Ascending aorta (tissue), 2 donors: Measurements from ENCODE around the gene SLC6A11. TPM values are rescaled to one million over a fixed set of nuclear protein-coding genes. Genes with fewer than 3 reads are reported as not detected.

ENCODE experiments used
- DNase-seq, 2 donors: peaks; one replicate each; pipeline ENCODE4 v3.0.0-alpha.2; 2019; ENCODE audit warnings: low spot score in 2 of 2
- H3K27ac ChIP-seq, 2 donors: fragments of 200-600 bp; sonication (generic); one replicate each; pipeline ENCODE4 v1.5.1; 2016 to 2017; ENCODE audit warnings: mild to moderate bottlenecking in 1 of 2
- H3K27me3 ChIP-seq: fragments of 200-600 bp; sonication (generic); one replicate; pipeline ENCODE4 v1.5.1; 2017
- H3K36me3 ChIP-seq, 2 donors: fragments of 200-600 bp; sonication (generic); one replicate each; pipeline ENCODE4 v1.5.1; 2016
- H3K4me1 ChIP-seq, 2 donors: fragments of 200-600 bp; sonication (generic); one replicate each; pipeline ENCODE4 v1.5.1; 2016 to 2017; ENCODE audit warnings: mild to moderate bottlenecking in 1 of 2
- H3K4me3 ChIP-seq, 2 donors: fragments of 200-600 bp; sonication (generic); one replicate each; pipeline ENCODE4 v1.5.1; 2016 to 2017; ENCODE audit warnings: mild to moderate bottlenecking in 1 of 2
- H3K9me3 ChIP-seq, 2 donors: fragments of 200-600 bp; sonication (generic); one replicate each; pipeline ENCODE4 v1.5.1; 2016
- CTCF ChIP-seq, 3 experiments: fragments of 200-600 bp in 2 of 3; fragments of 450-650 bp in 1 of 3; sonication (generic) in 2 of 3; IDR thresholded peaks; one replicate each; pipeline ENCODE4 v1.5.1; 2016 to 2019; ENCODE audit warnings: antibody characterized with exemption in 3 of 3, mild to moderate bottlenecking in 1 of 3, moderate library complexity in 1 of 3
- intact Hi-C: fragments of 100-400 bp; cut with DNase I; formaldehyde crosslinking; loops from one replicate; pipeline ENCODE4 v1.15.1; 2023
- total RNA-seq: library from RNA; depleted of rRNA; stranded (reverse); fragments of >200 nt; gene quantifications from one replicate; pipeline ENCODE4 v1.1.0, GENCODE V29; 2016

Gene SLC6A11
- total RNA-seq, 1 donor from 2014 or later: not detected

- DNase-seq: peak in 1 of 2 donors; percentile 8
- Histone ChIP-seq H3K27me3 (no peaks in the 10 kb centered on the region), H3K9me3 (peaks cover 0 to 3% of the 10 kb centered on the region in 2 donors), H3K36me3 (no peaks in the 10 kb centered on the region), H3K4me1 (no peaks in the 10 kb centered on the region), H3K4me3 (no peak overlapping the region), H3K27ac (no peak overlapping the region)
- intact Hi-C loops: no loop called here
- no peak for TF ChIP-seq CTCF (IDR thresholded peaks at IDR 0.05)
Observed at GRCh38 chr3:10918011-10918410, 102.0 kb downstream of the SLC6A11 start.

GRCh38 chr3:10919636-10920035 is 103.6 kb downstream of the SLC6A11 start:
- no peak for DNase-seq
- H3K27ac ChIP-seq: no peak overlapping the region
- no peak for TF ChIP-seq CTCF (IDR thresholded peaks at IDR 0.05)
- H3K4me3 ChIP-seq: no peak overlapping the region
- intact Hi-C loops: no loop called here
- H3K36me3 ChIP-seq: no peaks in the 10 kb centered on the region
- H3K27me3 ChIP-seq: no peaks in the 10 kb centered on the region
- H3K9me3 ChIP-seq: peaks cover 0 to 3% of the 10 kb centered on the region in 2 donors
- no peaks in the 10 kb centered on the region for H3K4me1 ChIP-seq

- Histone ChIP-seq H3K9me3 (peaks cover 0 to 3% of the 10 kb centered on the region in 2 donors), H3K27me3 (no peaks in the 10 kb centered on the region), H3K4me1 (peaks cover 0 to 6% of the 10 kb centered on the region in 2 donors), H3K27ac (no peak overlapping the region), H3K36me3 (no peaks in the 10 kb centered on the region), H3K4me3 (no peak overlapping the region)
- intact Hi-C loops: no loop called here
- TF ChIP-seq CTCF (IDR thresholded peaks at IDR 0.05): no peak
- no peak for DNase-seq
Observed at GRCh38 chr3:10925436-10926255, 109.6 kb downstream of the SLC6A11 start.

- Histone ChIP-seq H3K27ac (no peak overlapping the region), H3K9me3 (no peaks in the 10 kb centered on the region), H3K27me3 (no peaks in the 10 kb centered on the region), H3K36me3 (no peaks in the 10 kb centered on the region), H3K4me3 (no peak overlapping the region), H3K4me1 (peaks cover 0 to 6% of the 10 kb centered on the region in 2 donors)
- intact Hi-C loops: no loop called here
- TF ChIP-seq CTCF (IDR thresholded peaks at IDR 0.05): no peak
- DNase-seq: no peak
Observed at GRCh38 chr3:10926256-10926810, 110.3 kb downstream of the SLC6A11 start.

GRCh38 chr3:10926811-10927521 is 110.9 kb downstream of the SLC6A11 start:
- no peak overlapping the region for H3K27ac ChIP-seq
- no peak for TF ChIP-seq CTCF (IDR thresholded peaks at IDR 0.05)
- no peaks in the 10 kb centered on the region for H3K9me3 ChIP-seq
- H3K27me3 ChIP-seq: no peaks in the 10 kb centered on the region
- DNase-seq: no peak
- H3K4me1 ChIP-seq: peaks cover 0 to 6% of the 10 kb centered on the region in 2 donors
- no peaks in the 10 kb centered on the region for H3K36me3 ChIP-seq
- intact Hi-C loops: no loop called here
- H3K4me3 ChIP-seq: no peak overlapping the region
